Measurements from ENCODE around the gene C17orf67. TPM values are rescaled to one million over a fixed set of nuclear protein-coding genes. Genes with fewer than 3 reads are reported as not detected.
"Not testable (repeated sequence)": the region's sequence is repeated elsewhere in the genome, so short reads cannot be mapped to it uniquely, and the experiment has no call there.

C17orf67 gene
- total and polyA plus RNA-seq, 10 of the 15 experiments (the other 5 are each of a cell fraction or from before 2014, with no cell fraction given), result 0.24 to 3.3 (median 0.89) TPM

GRCh38 chr17:56761387-56761786 lies 72.3 kb downstream of the C17orf67 start:
- H2AFZ ChIP-seq (ENCODE audit: control insufficient read depth, low read depth, low read length), result no peak overlapping the region
- H3K79me2 ChIP-seq (ENCODE audit: control insufficient read depth, insufficient read depth, low read length), result no peaks in the 10 kb centered on the region
- ChIA-PET CTCF (no interaction called here), POLR2A (interaction anchor here (0.6 kb wide), 1 partner anchor 57 kb away, joined by 3 read pairs; no protein-coding TSS in a partner anchor), RAD21 (ENCODE audit: unreplicated experiment) (no interaction called here), SMC1A (ENCODE audit: uncharacterized antibody, unreplicated experiment) (no interaction called here)
- no peaks in the 10 kb centered on the region for H3K36me3 ChIP-seq (ENCODE audit: control insufficient read depth in 2 of 2, insufficient read depth in 2 of 2, low read length in 1 of 2)
- FAIRE-seq (no peak), ATAC-seq (no peak), DNase-seq (ENCODE audit: low read depth, low spot score) (no peak)
- intact Hi-C loops (cut with micrococcal nuclease; ENCODE audit: unreplicated experiment) (no loop called here), in situ Hi-C loops (cut with MboI) (no loop called here)
- TF ChIP-seq ZNF384 (IDR thresholded peaks at IDR 0.05; ENCODE audit: borderline replicate concordance, low read depth, low read length), result no peak
- TF ChIP-seq ZNF274 (IDR thresholded peaks at IDR 0.05; ENCODE audit: insufficient read depth, insufficient read length), result no peak
- TF ChIP-seq ZNF217 (IDR thresholded peaks at IDR 0.05), result no peak
- TF ChIP-seq E4F1 (IDR thresholded peaks at IDR 0.05; ENCODE audit: borderline replicate concordance, partially characterized antibody), result no peak
- TF ChIP-seq NR2F1 (conservative IDR thresholded peaks at IDR 0.05), result no peak
- TF ChIP-seq PAX8 (IDR thresholded peaks at IDR 0.05), result no peak
- TF ChIP-seq CREM (IDR thresholded peaks at IDR 0.05; ENCODE audit: low read depth), result no peak
- TF ChIP-seq FOXK2 (IDR thresholded peaks at IDR 0.05), result no peak
- no peak for TF ChIP-seq POU2F2 (IDR thresholded peaks at IDR 0.05; ENCODE audit: borderline replicate concordance, low read depth, low read length)
- no peak for TF ChIP-seq SUZ12 (IDR thresholded peaks at IDR 0.05; ENCODE audit: unreplicated experiment)
- TF ChIP-seq SKIL (IDR thresholded peaks at IDR 0.05; ENCODE audit: low read depth, poor library complexity, severe bottlenecking), result no peak
- no peak for TF ChIP-seq BCL3 (IDR thresholded peaks at IDR 0.05; ENCODE audit: borderline replicate concordance, insufficient read depth, low read depth, low read length, poor library complexity, severe bottlenecking)
- no peak overlapping the region for H3K4me2 ChIP-seq (ENCODE audit: control insufficient read depth, insufficient read depth)
- WGBS (ENCODE audit: insufficient coverage, insufficient replicate concordance, low lambda C conversion rate, missing lambda C conversion rate), result 29% methylated on average over 2 of the region's 2 CpGs
- H4K20me1 ChIP-seq (ENCODE audit: control insufficient read depth, insufficient read depth), result no peaks in the 10 kb centered on the region
- no peaks in the 10 kb centered on the region; the same call in 2 of the 3 replicates for H3K9me3 ChIP-seq (replicated peaks; ENCODE audit: control insufficient read depth, insufficient read depth, low read length)
- no TSS peak for BruUV-seq (replicated peaks)
- no peak overlapping the region for H3K9ac ChIP-seq (ENCODE audit: control insufficient read depth, insufficient read depth, low read length)
- no peaks in the 10 kb centered on the region for H3K4me1 ChIP-seq (ENCODE audit: control insufficient read depth, insufficient read depth, low read length)
- peaks cover 2 to 8% of the 10 kb centered on the region in 2 experiments; a peak in 2 of 4 replicates for H3K27me3 ChIP-seq (replicated peaks in 1 of 2; ENCODE audit: control insufficient read depth in 2 of 2, insufficient read depth in 2 of 2, low read length in 1 of 2)
- H3K27ac ChIP-seq (ENCODE audit: control insufficient read depth, insufficient read depth), result no peak overlapping the region
- no peak overlapping the region for H3K4me3 ChIP-seq

GRCh38 chr17:56757611-56758010 lies 76.1 kb downstream of the C17orf67 start:
- SMC1A ChIA-PET (ENCODE audit: uncharacterized antibody, unreplicated experiment), result not testable (repeated sequence)
- 19% methylated on average over 7 of the region's 7 CpGs for WGBS (ENCODE audit: insufficient coverage, insufficient replicate concordance, low lambda C conversion rate, missing lambda C conversion rate)

More at GRCh38 chr17:56757611-56758010, 76.1 kb downstream of the C17orf67 start:
- POLR2A ChIA-PET; BruUV-seq (replicated peaks); H2AFZ ChIP-seq (ENCODE audit: control insufficient read depth, low read depth, low read length); ATAC-seq; H3K27me3 ChIP-seq (replicated peaks in 1 of 2; ENCODE audit: control insufficient read depth in 2 of 2, insufficient read depth in 2 of 2, low read length in 1 of 2); H3K4me2 ChIP-seq (ENCODE audit: control insufficient read depth, insufficient read depth); H4K20me1 ChIP-seq (ENCODE audit: control insufficient read depth, insufficient read depth); H3K4me3 ChIP-seq; DNase-seq (ENCODE audit: low read depth, low spot score); intact Hi-C loops (cut with micrococcal nuclease; ENCODE audit: unreplicated experiment); H3K36me3 ChIP-seq (ENCODE audit: control insufficient read depth in 2 of 2, insufficient read depth in 2 of 2, low read length in 1 of 2); FAIRE-seq; in situ Hi-C loops (cut with MboI); H3K9me3 ChIP-seq (replicated peaks; ENCODE audit: control insufficient read depth, insufficient read depth, low read length); H3K79me2 ChIP-seq (ENCODE audit: control insufficient read depth, insufficient read depth, low read length); H3K9ac ChIP-seq (ENCODE audit: control insufficient read depth, insufficient read depth, low read length); RAD21 ChIA-PET (ENCODE audit: unreplicated experiment); H3K27ac ChIP-seq (ENCODE audit: control insufficient read depth, insufficient read depth); H3K4me1 ChIP-seq (ENCODE audit: control insufficient read depth, insufficient read depth, low read length): not testable (repeated sequence)
- CTCF ChIA-PET, result interaction anchor here (1.0 kb wide), 1 partner anchor 23 kb away, joined by 3 read pairs; no protein-coding TSS in a partner anchor
